Stimulated activated CD4-positive, alpha-beta T cell treated with anti-CD3 and anti-CD28 coated beads, Interleukin-2, amount 100 ng/mL, for 48 hours (primary cell): ENCODE data around the gene RECK.
"Not testable (repeated sequence)": the region's sequence is repeated elsewhere in the genome, so short reads cannot be mapped to it uniquely, and the experiment has no call there.

Source experiments
- DNase-seq, 2 donors: peaks; one replicate each; pipeline ENCODE4 v3.0.0-alpha.2; 2020

RECK gene

GRCh38 chr9:36036780-36037548, at the start of gene RECK:
Gene RECK (plus strand): TSS chr9:36036913. CDS start chr9:36036999, 86 bp downstream.
- DNase-seq, result peak; percentile 89 to 91

GRCh38 chr9:35990155-35990554, 46.6 kb upstream of the RECK start:
- DNase-seq, result no peak

- DNase-seq, result not testable (repeated sequence)
These were observed 43.6 kb upstream of the RECK start for GRCh38 chr9:35993136-35993535.

GRCh38 chr9:35993976-35994720, 42.6 kb upstream of the RECK start:
- no peak for DNase-seq

- no peak for DNase-seq
These were observed 41.8 kb upstream of the RECK start for GRCh38 chr9:35994959-35995358.

- DNase-seq, result no peak
These were observed 40.2 kb upstream of the RECK start for GRCh38 chr9:35996358-35996970.

- not testable (repeated sequence) for DNase-seq
These were observed 39.7 kb upstream of the RECK start for GRCh38 chr9:35997016-35997415.

GRCh38 chr9:35998333-35998732, 38.4 kb upstream of the RECK start:
- DNase-seq, result no peak

GRCh38 chr9:36005891-36006290, 30.8 kb upstream of the RECK start:
- no peak for DNase-seq

- DNase-seq, result no peak
These were observed 30.0 kb upstream of the RECK start for GRCh38 chr9:36006549-36007315.

- no peak for DNase-seq
These were observed 29.4 kb upstream of the RECK start for GRCh38 chr9:36007316-36007708.

GRCh38 chr9:36007852-36008251, 28.9 kb upstream of the RECK start:
- no peak for DNase-seq

- peak; percentile 48 to 57 for DNase-seq
These were observed 27.9 kb upstream of the RECK start for GRCh38 chr9:36008774-36009300.

- DNase-seq, result no peak
These were observed 25.3 kb upstream of the RECK start for GRCh38 chr9:36011379-36011778.

GRCh38 chr9:36017278-36017677, 19.4 kb upstream of the RECK start:
- no peak for DNase-seq

- no peak for DNase-seq
These were observed 18.6 kb upstream of the RECK start for GRCh38 chr9:36018129-36018528.

- DNase-seq, result no peak
These were observed 17.6 kb upstream of the RECK start for GRCh38 chr9:36018891-36019720.

GRCh38 chr9:36021968-36022367, 14.7 kb upstream of the RECK start:
- DNase-seq, result no peak

- peak; percentile 54 to 62 for DNase-seq
These were observed 13.3 kb upstream of the RECK start for GRCh38 chr9:36023260-36024048.

GRCh38 chr9:36025746-36026145, 11.0 kb upstream of the RECK start:
- DNase-seq, result no peak

- DNase-seq, result no peak
These were observed 7.5 kb upstream of the RECK start for GRCh38 chr9:36029202-36029601.
